GM12873 (cell line): ENCODE results near the gene TSPAN9.

Experiments used
- TF ChIP-seq, protein P1 (sequence below): IDR thresholded peaks from 2 replicates; pipeline ENCODE4 v1.5.1; 2012; ENCODE audit warnings: low read depth, mild to moderate bottlenecking, moderate library complexity, low read length, control low read depth; ENCODE audit not compliant: insufficient read depth; ENCODE audit errors: missing control alignments

Gene TSPAN9

DNA sequence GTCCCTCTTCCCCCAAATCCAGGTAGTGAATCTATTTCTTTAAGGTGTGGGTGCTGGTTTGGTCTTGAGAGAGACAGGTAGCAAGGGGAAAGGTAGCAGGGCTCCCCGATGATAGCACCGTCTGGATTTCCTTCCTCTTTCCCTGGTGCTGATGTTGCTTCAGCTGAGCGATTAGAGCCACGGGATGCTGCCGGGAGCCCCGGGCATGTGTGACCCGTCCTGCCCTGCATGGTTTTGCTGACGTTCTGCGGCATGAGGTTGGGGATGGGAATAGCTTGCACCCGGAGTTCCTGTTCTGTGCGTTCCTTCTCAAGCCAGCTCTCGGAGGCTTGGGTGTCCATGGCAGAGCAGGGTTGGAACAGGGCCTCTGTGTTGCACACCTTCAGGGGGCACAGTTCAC is 107.3 kb downstream of the TSPAN9 start:
- TF ChIP-seq, protein P1, sequence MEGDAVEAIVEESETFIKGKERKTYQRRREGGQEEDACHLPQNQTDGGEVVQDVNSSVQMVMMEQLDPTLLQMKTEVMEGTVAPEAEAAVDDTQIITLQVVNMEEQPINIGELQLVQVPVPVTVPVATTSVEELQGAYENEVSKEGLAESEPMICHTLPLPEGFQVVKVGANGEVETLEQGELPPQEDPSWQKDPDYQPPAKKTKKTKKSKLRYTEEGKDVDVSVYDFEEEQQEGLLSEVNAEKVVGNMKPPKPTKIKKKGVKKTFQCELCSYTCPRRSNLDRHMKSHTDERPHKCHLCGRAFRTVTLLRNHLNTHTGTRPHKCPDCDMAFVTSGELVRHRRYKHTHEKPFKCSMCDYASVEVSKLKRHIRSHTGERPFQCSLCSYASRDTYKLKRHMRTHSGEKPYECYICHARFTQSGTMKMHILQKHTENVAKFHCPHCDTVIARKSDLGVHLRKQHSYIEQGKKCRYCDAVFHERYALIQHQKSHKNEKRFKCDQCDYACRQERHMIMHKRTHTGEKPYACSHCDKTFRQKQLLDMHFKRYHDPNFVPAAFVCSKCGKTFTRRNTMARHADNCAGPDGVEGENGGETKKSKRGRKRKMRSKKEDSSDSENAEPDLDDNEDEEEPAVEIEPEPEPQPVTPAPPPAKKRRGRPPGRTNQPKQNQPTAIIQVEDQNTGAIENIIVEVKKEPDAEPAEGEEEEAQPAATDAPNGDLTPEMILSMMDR = no peak

DNA sequence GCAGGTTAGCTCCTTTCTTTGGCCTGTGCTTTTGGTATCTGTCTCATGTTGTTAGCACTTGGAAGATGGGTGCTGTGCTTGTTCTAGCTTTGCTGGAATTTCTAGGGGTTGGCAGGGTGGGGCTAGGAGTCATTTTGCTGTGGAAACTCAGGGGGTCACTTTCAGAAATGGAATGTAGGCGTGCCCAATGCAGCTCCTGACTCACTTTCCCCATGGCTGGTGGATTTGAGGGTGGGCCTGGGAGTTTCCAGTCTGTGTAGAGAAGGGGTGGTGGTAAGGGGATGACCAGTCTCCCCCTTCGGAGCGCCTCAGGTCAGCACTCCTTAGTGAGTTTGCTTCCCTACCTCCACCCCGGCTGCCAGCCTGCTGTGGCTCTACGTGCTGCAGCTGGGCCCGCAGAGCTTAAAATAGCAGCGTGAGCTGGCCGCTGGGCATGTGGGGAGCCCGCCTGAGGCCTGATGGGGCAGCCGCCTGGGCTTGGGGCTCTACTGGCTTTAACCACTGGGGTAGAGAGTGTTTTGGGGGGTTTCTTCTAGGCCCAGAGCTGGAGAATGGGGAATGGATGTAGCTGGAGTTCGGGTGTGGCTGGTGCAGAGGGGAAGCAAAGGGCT is 108.2 kb downstream of the TSPAN9 start:
- TF ChIP-seq, protein P1 = no peak

DNA sequence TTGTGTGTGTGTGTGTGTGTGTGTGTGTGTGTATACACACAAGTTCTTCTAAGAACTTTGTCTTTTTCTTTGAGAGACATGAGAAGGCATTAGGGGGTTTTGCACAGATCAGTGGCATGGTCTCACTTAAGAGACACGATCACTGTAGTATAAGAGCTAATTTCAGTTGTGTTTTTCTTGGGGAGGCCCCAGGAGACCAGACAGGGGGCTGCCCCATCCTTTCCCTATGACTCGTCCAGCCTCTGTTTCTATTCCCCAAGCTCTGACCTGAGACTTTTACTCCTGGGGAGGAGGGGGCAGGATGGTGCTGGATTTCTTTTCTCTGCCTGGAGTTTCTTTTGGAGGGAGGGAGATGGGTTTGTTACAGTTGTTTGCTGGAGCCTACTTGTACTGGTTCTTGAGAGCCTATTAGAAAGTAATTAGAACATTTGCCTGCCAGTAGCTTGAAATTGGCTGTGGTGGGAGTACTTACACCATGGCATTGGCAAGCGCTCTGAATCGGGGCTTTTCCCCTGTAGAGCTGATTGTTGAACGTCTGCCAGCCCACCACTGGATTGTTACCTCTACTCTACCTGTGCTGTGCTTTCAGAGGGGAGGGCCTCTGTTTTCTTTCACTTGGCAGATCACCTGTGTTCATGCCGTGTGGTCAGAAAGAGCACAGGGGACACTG is 109.5 kb downstream of the TSPAN9 start:
- TF ChIP-seq, protein P1 = no peak

DNA sequence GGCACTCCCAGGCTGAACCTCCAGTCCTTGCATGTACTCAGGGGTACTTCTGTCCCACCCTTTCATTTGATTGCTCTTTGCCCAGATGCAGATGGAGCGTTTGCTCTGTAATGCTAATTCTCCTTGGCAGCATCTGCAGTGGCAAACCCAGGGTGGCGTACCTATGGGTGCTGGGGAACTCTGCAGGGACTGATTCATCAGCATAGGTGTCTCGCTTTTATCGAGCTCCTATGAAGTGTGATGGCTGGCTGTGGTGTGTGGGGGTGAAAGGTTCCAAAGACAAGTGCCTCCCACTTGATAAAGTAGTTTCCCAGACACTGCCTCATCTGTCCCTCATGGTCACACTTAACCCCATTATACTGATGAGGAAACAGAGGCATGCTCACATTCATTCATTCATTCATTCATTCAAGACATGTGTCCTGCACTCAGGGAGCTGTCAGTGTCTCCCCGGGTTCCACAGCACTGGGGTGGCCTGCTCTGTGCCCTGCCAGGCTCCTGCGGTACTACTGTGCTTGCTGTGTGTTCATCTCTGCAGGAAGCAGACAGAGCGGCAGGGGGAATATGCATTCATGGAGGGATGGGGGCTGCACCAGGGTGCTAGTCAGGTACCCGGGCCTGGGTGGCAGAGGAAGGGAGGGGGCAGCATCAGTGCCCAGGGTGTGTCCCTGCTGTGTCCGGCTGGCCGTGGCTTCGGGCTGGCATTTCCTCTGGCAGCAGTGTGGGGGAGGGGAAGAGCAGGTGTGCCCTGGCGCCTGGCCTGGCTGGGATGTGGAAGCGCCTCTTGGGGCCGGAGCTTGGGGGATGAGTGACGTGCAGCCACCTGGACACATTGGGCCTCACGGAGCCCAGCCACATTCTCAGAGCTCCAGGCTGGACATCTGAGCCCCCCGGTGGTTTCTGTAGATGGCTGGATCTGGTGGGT is 110.9 kb downstream of the TSPAN9 start:
- TF ChIP-seq, protein P1 = no peak

DNA sequence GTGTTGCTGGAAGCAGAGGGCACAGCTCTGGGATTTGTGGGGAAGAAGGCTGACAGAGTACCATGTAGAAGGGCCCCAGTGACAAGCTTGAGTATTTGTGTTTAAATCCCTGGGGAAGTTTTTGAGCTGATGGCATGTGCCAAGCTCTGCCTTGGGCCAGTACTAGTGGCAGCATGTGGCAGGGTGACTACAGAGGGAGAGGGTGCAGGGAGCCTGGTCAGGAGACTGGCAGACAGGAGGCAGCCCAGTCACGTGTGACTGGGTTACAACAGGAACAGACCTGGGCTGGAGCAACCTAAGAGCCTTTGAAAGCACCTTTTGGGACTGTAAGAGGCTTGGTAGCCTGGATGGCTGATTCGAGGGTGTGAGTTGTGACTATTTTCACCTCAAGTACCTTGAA is 112.1 kb downstream of the TSPAN9 start:
- TF ChIP-seq, protein P1 = no peak

DNA sequence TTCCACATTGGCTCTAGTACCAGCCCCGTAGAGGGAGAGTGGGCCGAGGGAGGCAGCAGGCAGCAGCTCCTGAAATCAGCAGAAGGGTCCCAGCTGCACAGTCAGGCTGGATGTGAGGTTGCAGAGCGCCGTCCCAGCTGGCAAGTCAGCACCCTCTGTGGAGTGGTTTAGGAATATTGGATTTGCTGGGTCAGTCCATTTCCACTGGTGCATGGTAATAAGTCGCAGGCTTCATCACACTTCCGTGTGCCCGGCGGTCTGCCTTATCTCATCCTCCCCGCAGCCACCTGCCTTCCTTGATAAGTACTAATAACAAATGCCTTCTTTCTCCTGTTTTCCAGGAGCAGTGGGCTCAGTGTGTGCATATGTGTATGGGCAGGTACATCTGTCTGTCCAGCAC is 112.9 kb downstream of the TSPAN9 start:
- TF ChIP-seq, protein P1 = no peak

DNA sequence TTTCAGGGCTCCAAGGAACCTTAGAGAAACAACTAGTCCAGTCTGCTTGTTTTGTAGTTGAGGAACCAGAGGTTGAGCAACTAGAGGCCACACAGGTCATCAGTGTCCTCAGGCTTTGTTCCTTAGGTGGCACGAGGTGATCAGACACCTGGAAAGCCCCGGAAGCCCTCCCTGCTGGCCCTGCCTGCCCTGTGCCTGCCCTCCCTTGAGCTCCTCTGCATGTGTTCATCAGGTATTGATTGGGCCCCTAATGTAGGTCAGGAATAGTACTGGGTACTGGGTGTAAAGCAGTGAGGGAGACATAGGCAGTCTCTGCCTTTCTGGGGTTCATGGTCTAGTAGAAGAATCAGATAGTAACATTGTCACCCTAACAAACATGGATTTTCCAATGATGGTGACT is 114.3 kb downstream of the TSPAN9 start:
- TF ChIP-seq, protein P1 = no peak
